ENCODE measurements around the gene SESN3.

DNA sequence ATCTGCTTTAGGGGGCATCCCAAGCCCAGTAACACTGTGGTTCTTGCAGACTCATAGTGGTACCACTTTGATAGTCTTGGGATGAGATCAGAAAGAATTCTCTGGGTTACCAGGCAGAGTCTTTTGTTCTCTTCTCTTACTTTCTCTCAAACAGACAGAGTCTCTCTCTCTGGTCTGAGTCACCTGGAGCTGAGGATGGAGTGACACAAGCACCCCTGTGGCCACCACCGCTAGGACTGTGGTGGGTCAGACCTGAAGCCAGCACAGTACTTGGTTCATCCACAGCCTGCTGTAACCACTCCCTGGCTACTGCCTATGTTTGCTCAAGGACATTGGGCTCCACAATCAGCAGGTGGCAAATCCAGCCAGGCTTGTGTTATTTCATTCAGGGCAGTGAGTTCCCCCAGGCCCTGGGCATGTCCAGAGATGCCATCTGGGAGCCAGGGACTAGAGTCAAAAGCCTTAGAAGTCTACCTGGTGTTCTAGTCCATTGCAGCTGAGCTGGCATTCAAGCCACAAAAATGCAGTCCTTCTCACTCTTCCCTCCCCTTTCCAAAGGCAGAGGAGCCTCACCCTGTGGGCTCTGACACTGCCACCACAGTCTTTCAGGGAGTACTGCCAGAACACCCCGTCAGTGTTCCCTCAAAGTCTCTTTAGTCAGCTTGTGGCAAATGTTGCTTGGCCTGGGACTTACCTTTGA lies 111.5 kb downstream of the SESN3 start:
- TF ChIP-seq, protein P1, sequence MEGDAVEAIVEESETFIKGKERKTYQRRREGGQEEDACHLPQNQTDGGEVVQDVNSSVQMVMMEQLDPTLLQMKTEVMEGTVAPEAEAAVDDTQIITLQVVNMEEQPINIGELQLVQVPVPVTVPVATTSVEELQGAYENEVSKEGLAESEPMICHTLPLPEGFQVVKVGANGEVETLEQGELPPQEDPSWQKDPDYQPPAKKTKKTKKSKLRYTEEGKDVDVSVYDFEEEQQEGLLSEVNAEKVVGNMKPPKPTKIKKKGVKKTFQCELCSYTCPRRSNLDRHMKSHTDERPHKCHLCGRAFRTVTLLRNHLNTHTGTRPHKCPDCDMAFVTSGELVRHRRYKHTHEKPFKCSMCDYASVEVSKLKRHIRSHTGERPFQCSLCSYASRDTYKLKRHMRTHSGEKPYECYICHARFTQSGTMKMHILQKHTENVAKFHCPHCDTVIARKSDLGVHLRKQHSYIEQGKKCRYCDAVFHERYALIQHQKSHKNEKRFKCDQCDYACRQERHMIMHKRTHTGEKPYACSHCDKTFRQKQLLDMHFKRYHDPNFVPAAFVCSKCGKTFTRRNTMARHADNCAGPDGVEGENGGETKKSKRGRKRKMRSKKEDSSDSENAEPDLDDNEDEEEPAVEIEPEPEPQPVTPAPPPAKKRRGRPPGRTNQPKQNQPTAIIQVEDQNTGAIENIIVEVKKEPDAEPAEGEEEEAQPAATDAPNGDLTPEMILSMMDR (IDR thresholded peaks at IDR 0.05; ENCODE audit: poor library complexity, severe bottlenecking) = no peak
- no peak for TF ChIP-seq POLR2AphosphoS5 (IDR thresholded peaks at IDR 0.05)
- no peak for TF ChIP-seq MXI1 (conservative IDR thresholded peaks at IDR 0.05; ENCODE audit: poor library complexity, severe bottlenecking)
- TF ChIP-seq RAD21 (conservative IDR thresholded peaks at IDR 0.05) = no peak
- no peak for TF ChIP-seq EP300 (conservative IDR thresholded peaks at IDR 0.05; ENCODE audit: poor library complexity, severe bottlenecking)
- no peak for TF ChIP-seq EZH2 (IDR thresholded peaks at IDR 0.05; ENCODE audit: borderline replicate concordance, insufficient read depth, low read length, poor library complexity, severe bottlenecking)
- TF ChIP-seq, protein P2, sequence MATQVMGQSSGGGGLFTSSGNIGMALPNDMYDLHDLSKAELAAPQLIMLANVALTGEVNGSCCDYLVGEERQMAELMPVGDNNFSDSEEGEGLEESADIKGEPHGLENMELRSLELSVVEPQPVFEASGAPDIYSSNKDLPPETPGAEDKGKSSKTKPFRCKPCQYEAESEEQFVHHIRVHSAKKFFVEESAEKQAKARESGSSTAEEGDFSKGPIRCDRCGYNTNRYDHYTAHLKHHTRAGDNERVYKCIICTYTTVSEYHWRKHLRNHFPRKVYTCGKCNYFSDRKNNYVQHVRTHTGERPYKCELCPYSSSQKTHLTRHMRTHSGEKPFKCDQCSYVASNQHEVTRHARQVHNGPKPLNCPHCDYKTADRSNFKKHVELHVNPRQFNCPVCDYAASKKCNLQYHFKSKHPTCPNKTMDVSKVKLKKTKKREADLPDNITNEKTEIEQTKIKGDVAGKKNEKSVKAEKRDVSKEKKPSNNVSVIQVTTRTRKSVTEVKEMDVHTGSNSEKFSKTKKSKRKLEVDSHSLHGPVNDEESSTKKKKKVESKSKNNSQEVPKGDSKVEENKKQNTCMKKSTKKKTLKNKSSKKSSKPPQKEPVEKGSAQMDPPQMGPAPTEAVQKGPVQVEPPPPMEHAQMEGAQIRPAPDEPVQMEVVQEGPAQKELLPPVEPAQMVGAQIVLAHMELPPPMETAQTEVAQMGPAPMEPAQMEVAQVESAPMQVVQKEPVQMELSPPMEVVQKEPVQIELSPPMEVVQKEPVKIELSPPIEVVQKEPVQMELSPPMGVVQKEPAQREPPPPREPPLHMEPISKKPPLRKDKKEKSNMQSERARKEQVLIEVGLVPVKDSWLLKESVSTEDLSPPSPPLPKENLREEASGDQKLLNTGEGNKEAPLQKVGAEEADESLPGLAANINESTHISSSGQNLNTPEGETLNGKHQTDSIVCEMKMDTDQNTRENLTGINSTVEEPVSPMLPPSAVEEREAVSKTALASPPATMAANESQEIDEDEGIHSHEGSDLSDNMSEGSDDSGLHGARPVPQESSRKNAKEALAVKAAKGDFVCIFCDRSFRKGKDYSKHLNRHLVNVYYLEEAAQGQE (IDR thresholded peaks at IDR 0.05; ENCODE audit: borderline replicate concordance) = no peak
- TF ChIP-seq TAF1 (IDR thresholded peaks at IDR 0.05; ENCODE audit: low read depth) = no peak
- no peak for TF ChIP-seq SMC3 (conservative IDR thresholded peaks at IDR 0.05; ENCODE audit: poor library complexity)
